Measurements from ENCODE around the gene MAMLD1. TPM values are rescaled to one million over a fixed set of nuclear protein-coding genes. Genes with fewer than 3 reads are reported as not detected.

The MAMLD1 gene
- total and polyA plus RNA-seq, 2 donors (not counting 3 experiments of a cell fraction or from before 2014, with no cell fraction given), result 2.5 to 5.6 TPM

DNA sequence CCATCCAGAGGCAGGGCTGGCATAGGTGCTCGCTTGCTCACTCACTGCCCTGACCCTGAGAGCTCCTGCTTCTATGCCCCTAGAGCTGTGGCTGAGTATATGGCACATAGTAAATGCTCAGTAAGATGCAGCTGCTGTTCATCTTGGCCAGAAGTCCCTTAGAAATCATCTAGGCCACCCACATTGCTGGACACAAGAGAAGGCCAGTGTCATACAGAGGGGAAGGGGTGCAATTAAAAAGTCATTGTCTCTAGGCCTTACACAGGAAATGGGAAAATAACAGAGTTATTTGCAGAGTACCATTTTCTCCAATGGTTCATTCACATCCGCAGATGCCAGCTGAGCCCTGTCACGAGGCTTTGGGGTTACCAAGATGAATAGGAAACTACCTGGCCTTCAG lies 88.8 kb downstream of the MAMLD1 start:
- Histone ChIP-seq H3K9ac (replicated peaks; ENCODE audit: extremely low read depth, insufficient read depth, low read length) (no peak overlapping the region), H3K36me3 (ENCODE audit: control insufficient read depth in 2 of 2, extremely low read depth in 1 of 2, insufficient read depth in 2 of 2, low read length in 2 of 2) (no peaks in the 10 kb centered on the region), H3K9me3 (replicated peaks; ENCODE audit: control insufficient read depth, insufficient read depth, low read length) (no peaks in the 10 kb centered on the region), H3K27ac (ENCODE audit: insufficient read depth, low read depth, low read length) (no peak overlapping the region), H3K4me2 (ENCODE audit: insufficient read depth, low read length) (no peak overlapping the region), H3K27me3 (ENCODE audit: control insufficient read depth in 2 of 2, insufficient read depth in 2 of 2, low read length in 2 of 2) (no peaks in the 10 kb centered on the region), H3K4me3 (replicated peaks in 1 of 3; ENCODE audit: insufficient read depth in 1 of 3, low read depth in 1 of 3, low read length in 3 of 3) (no peak overlapping the region), H3K4me1 (ENCODE audit: control insufficient read depth, extremely low read depth, insufficient read depth, low read length) (peaks cover 4% of the 10 kb centered on the region), H3K79me2 (ENCODE audit: control insufficient read depth, insufficient read depth, low read length) (no peaks in the 10 kb centered on the region), H2AFZ (ENCODE audit: low read depth, low read length) (no peak overlapping the region), H3K9me1 (replicated peaks; ENCODE audit: control insufficient read depth, extremely low read depth, insufficient read depth, low read length) (no peaks in the 10 kb centered on the region), H4K20me1 (replicated peaks; ENCODE audit: control insufficient read depth, extremely low read depth, insufficient read depth, low read length) (no peaks in the 10 kb centered on the region)
- BruUV-seq (replicated peaks), result no TSS peak
- no peak for TF ChIP-seq POLR2AphosphoS5 (IDR thresholded peaks at IDR 0.05; ENCODE audit: insufficient read depth, low read depth, low read length)
- TF ChIP-seq JUN (IDR thresholded peaks at IDR 0.05; ENCODE audit: borderline replicate concordance, insufficient read depth, insufficient read length, low read depth), result no peak
- no peak for TF ChIP-seq POLR2A (IDR thresholded peaks at IDR 0.05; ENCODE audit: low read depth, low read length)
- no peak for TF ChIP-seq MYC (IDR thresholded peaks at IDR 0.05; ENCODE audit: low read depth, low read length)
- no peak for TF ChIP-seq EZH2 (IDR thresholded peaks at IDR 0.05; ENCODE audit: borderline replicate concordance, low read depth, low read length, severe bottlenecking)
- TF ChIP-seq, protein P1, sequence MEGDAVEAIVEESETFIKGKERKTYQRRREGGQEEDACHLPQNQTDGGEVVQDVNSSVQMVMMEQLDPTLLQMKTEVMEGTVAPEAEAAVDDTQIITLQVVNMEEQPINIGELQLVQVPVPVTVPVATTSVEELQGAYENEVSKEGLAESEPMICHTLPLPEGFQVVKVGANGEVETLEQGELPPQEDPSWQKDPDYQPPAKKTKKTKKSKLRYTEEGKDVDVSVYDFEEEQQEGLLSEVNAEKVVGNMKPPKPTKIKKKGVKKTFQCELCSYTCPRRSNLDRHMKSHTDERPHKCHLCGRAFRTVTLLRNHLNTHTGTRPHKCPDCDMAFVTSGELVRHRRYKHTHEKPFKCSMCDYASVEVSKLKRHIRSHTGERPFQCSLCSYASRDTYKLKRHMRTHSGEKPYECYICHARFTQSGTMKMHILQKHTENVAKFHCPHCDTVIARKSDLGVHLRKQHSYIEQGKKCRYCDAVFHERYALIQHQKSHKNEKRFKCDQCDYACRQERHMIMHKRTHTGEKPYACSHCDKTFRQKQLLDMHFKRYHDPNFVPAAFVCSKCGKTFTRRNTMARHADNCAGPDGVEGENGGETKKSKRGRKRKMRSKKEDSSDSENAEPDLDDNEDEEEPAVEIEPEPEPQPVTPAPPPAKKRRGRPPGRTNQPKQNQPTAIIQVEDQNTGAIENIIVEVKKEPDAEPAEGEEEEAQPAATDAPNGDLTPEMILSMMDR (IDR thresholded peaks at IDR 0.05; ENCODE audit: extremely low read depth in 1 of 2, insufficient read depth in 1 of 2, low read depth in 1 of 2, low read length in 2 of 2), result no peak
- TF ChIP-seq FOS (IDR thresholded peaks at IDR 0.05; ENCODE audit: borderline replicate concordance, insufficient read depth, low read length), result no peak
- TF ChIP-seq GATA2 (IDR thresholded peaks at IDR 0.05; ENCODE audit: insufficient read depth, insufficient read length, low read depth, low read length), result no peak
- TF ChIP-seq, protein P2, sequence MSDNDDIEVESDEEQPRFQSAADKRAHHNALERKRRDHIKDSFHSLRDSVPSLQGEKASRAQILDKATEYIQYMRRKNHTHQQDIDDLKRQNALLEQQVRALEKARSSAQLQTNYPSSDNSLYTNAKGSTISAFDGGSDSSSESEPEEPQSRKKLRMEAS (IDR thresholded peaks at IDR 0.05; ENCODE audit: insufficient read depth, insufficient read length), result no peak
- ChIA-PET POLR2A (no interaction called here), CTCF (no interaction called here)
- FAIRE-seq (no peak), DNase-seq (ENCODE audit: low read depth, low spot score) (no peak)
- dilution Hi-C loops (cut with MboI; ENCODE audit: extremely low pct_ligation_motif_present, low sequenced_read_pairs) (no loop called here), intact Hi-C loops (cut with micrococcal nuclease) (no loop called here)

All from endothelial cell of umbilical vein (primary cell).